ENCODE data around the gene SYT17.

DNA sequence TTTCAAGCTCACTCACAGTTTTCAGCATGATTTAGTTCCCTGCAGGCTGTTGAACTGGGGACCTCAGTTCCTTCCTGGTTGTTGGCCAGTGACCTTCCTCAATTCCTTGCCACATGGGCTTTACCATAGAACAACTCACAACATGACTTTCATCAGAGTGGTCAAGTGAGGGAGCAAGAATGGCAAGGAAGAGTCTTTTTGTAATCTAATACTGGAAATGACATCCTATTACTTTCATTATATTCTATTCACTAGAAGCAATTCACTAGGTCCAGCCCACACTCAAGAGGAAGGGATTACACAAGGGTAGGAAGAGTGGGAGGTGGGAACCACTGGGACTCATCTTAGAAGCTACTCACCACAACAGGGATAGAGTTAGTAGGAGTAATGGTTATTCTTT lies 57.6 kb downstream of the SYT17 start:
- TF ChIP-seq POLR2A (IDR thresholded peaks at IDR 0.05) (no peak), POLR2AphosphoS5 (IDR thresholded peaks at IDR 0.05; ENCODE audit: insufficient read depth in 1 of 2, low read depth in 1 of 2) (no peak)
- TF ChIP-seq, protein P1, sequence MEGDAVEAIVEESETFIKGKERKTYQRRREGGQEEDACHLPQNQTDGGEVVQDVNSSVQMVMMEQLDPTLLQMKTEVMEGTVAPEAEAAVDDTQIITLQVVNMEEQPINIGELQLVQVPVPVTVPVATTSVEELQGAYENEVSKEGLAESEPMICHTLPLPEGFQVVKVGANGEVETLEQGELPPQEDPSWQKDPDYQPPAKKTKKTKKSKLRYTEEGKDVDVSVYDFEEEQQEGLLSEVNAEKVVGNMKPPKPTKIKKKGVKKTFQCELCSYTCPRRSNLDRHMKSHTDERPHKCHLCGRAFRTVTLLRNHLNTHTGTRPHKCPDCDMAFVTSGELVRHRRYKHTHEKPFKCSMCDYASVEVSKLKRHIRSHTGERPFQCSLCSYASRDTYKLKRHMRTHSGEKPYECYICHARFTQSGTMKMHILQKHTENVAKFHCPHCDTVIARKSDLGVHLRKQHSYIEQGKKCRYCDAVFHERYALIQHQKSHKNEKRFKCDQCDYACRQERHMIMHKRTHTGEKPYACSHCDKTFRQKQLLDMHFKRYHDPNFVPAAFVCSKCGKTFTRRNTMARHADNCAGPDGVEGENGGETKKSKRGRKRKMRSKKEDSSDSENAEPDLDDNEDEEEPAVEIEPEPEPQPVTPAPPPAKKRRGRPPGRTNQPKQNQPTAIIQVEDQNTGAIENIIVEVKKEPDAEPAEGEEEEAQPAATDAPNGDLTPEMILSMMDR (IDR thresholded peaks at IDR 0.05), result no peak

Measured in vagina (tissue), 2 donors.